GM23248 (cell line): ENCODE measurements around the gene TLE1.

Experiments
- EZH2 ChIP-seq: fragments of 200-600 bp; sonication (generic); IDR thresholded peaks from 2 replicates; pipeline ENCODE4 v1.6.1; 2018; ENCODE audit warnings: antibody characterized with exemption, mild to moderate bottlenecking; ENCODE audit not compliant: insufficient read depth, poor library complexity, severe bottlenecking
- EZH2phosphoT487 ChIP-seq: fragments of 200-600 bp; sonication (generic); IDR thresholded peaks from 2 replicates; pipeline ENCODE4 v1.6.1; 2018; ENCODE audit warnings: antibody characterized with exemption, moderate library complexity, mild to moderate bottlenecking, low read depth; ENCODE audit not compliant: insufficient read depth

GRCh38 chr9:81574405-81574804 is 114.9 kb downstream of the TLE1 start:
- no peak for TF ChIP-seq EZH2phosphoT487
- no peak for TF ChIP-seq EZH2
